ENCODE measurements around the gene USP13.
"Not testable (repeated sequence)": the region's sequence is repeated elsewhere in the genome, so short reads cannot be mapped to it uniquely, and the experiment has no call there.

Gene USP13, protein sequence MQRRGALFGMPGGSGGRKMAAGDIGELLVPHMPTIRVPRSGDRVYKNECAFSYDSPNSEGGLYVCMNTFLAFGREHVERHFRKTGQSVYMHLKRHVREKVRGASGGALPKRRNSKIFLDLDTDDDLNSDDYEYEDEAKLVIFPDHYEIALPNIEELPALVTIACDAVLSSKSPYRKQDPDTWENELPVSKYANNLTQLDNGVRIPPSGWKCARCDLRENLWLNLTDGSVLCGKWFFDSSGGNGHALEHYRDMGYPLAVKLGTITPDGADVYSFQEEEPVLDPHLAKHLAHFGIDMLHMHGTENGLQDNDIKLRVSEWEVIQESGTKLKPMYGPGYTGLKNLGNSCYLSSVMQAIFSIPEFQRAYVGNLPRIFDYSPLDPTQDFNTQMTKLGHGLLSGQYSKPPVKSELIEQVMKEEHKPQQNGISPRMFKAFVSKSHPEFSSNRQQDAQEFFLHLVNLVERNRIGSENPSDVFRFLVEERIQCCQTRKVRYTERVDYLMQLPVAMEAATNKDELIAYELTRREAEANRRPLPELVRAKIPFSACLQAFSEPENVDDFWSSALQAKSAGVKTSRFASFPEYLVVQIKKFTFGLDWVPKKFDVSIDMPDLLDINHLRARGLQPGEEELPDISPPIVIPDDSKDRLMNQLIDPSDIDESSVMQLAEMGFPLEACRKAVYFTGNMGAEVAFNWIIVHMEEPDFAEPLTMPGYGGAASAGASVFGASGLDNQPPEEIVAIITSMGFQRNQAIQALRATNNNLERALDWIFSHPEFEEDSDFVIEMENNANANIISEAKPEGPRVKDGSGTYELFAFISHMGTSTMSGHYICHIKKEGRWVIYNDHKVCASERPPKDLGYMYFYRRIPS

DNA sequence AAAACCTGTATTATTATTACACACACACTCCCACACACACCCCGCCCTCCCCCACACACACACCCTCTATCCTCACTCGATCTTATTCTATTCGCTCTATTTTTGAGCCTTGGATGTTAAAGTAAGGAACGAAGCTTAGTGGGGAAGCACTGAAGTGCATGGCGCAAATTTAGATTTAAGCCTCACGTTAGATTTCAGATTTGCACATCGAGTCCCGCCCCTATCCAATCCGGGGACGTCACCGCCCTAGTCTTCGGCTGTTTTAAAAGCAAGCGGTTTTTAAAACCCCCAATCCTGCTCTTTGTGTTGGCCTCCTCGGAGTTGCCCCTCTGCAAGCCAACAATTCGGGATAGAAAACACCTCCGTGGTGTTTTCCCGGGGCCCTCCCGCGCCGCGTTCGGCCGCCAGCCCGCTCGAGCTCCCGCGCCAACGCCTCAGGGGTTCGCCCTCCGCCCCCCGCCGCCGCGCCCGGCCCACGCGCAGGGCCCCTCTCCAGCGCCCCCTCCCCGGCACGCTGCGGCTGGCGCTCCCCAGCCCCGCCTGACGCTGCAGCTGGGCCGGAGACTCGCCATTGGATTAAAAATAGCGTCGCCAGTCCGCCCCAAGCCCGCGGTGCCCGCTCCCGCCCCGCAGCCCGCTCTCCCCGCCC, at the start of gene USP13:
Gene USP13 (plus strand): TSS at position 594 of the 649 bp plus-strand sequence. CDS start 186 bp downstream, outside the sequence.
- DNase-seq, result peak; percentile 88

DNA sequence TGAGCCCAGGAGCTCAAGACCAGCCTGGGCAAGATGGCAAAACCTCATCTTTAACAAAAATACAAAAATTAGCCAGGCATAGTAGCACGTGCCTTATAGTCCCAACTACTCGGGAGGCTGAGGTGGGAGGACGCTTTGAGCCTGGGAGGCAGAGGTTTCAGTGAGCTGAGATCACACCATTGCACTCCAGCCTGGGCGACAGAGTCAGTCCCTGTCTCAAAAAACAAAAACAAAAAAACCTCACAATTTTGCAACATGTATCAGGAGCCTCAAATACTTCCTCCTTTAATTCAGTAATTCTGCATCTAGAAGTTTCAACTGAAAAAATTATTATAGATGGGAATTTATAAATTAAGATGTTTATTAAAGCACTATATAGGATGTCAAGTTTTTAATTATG, 49.5 kb upstream of the USP13 start:
- no peak for DNase-seq

DNA sequence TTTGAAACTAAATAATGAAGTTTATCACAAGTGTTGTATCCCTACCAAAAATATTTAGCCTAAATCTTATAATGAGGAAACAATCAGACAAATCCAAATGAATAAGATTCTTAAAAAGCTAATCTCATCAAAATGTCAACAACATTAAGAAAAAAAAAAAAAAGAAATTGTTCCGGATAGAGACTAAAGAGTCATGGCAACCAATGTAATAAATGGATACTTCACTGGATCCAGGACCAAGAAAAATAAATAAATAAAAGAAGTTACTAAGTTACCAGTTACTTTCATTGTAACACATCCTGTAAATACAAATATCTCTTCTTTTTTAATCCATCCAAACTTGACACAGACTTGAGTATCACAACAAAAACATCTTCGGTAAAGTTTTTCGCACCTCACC, 49.0 kb upstream of the USP13 start:
- DNase-seq, result no peak

DNA sequence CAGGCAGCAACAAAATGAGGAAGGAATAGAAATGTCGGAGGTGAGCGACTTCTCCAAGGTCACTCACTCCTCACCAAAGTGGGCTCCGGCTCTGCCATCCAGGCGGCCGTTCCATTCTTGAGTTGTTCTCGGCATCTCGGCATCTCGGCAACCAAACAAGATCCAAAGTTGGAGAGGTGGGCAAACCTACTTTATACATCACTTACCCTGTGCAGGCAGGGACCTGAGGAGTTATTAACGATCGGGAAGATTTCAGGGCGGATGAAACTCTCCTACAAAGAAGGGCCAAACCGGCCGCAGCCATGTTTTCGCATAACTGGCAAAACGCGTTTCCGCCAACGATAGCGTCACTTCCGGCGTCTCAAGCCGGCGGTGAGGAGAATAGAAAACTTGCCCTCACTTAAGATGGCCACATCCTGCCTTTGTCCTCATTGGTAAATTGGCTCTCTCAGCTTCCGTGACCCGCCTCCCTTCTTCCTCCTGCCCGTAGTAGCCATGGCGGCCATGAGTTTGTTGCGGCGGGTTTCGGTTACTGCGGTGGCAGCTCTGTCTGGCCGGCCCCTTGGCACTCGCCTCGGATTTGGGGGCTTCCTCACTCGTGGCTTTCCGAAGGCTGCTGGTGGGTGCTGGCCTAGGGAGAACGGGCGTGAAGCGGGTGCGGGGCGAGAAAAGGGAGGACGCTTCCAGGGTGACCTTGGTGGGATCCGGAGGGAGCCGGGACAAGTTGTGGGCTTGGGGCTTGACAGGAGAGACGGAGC, 48.3 kb upstream of the USP13 start, which contains the start of the genes MRPL47 and NDUFB5:
Gene MRPL47 (minus strand): TSS at position 318 of the 758 bp plus-strand sequence. CDS start 14 bp downstream, at position 304.
Gene NDUFB5 (plus strand): TSS at position 474 of the 758 bp plus-strand sequence. CDS start 22 bp downstream, at position 496.
- DNase-seq, result peak; percentile 99

DNA sequence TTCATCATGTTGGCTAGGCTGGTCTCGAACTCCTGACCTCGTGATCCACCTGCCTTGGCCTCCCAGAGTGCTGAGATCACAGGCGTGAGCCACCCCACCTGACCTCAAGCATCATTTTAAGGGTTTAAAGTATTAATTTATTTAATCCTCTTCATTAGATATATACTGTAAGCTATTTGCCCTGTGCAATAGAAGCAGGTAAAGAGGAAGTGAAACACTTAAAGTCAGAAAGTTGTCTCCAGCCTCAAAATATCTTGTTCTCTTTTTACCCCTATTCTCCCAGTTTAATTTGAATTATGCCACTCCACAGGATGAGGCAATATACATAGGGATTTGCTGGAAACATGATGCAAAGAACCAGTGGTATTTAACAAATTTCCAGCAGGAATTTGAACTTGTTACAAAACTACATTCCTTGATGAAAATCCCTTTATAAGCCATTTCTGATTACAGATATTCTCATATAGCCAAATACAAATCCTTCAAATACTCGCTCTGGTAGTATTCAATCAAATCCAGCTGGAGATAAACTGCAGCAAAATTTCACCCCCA, 46.2 kb upstream of the USP13 start:
- no peak for DNase-seq

DNA sequence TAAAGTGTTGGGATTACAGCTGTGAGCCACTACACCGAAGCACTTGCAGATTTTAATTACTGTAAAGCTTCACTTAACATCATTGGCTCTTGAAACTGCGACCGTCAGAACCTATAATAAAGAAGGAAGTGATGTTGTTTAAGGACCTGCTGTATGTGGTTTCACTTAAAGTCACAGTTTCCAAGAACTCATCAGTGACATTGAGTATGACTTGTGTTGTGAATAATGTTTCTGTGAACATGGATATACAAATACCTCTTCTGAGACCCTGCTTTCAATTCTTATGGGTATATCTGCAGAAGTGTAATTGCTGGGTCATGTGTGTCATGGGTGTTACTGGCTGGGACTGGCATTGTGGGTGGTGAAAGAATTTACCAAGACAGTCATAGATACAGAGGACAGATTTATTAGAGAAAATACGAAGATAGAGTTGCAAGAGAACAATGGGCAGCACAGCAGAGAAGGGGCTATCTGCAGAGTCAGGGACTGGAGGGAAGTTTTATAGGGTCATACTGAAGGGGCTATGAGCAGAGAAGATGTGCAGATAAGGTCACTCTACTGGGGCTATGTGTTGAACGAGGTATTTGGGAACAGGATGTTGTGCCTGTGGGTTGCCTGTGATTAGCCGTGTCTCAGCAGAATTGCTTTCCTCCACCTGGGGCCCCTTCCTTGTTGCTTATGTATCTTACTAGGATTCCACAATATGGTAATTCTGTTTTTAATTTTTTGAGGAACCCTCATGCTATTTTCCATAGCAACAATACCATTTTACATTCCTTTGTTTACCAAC, 43.7 kb upstream of the USP13 start:
- DNase-seq, result no peak

DNA sequence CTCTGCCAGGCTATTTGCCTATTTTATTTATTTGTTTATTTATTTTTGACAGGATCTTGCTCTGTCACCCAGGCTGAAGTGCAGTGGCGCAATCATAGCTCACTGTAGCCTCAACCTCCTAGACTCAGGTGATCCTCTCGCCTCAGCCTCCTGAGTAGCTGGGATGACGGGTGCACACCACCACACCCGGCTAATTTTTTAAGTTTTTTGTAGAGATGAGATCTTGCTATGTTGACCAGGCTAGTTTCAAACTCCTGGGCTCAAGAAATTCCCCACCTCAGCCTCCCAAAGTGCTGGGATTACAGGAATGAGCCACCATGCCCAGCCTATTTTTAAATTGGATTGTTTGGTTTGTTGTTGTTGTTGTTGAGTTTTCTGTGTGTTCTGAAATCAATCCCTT, 42.8 kb upstream of the USP13 start:
- DNase-seq, result no peak

DNA sequence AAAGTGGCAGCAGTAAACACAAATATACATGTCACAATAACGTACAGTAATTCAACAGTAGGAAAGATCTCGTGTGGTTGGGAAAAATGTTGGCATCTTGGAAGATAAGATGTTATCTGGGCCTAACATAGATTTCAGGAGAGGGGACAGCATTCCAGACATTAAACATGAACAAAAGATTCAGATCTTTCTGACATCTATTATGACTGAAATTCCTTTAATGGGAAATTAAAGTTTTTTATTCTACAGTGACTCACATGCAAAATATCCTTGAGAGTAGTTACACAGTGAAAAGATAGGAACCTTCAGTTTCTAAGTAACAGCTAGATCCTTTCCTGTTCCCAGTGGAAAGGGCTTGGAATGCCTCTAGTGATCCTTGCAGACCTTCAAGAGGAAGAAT, 39.0 kb upstream of the USP13 start:
- no peak for DNase-seq

DNA sequence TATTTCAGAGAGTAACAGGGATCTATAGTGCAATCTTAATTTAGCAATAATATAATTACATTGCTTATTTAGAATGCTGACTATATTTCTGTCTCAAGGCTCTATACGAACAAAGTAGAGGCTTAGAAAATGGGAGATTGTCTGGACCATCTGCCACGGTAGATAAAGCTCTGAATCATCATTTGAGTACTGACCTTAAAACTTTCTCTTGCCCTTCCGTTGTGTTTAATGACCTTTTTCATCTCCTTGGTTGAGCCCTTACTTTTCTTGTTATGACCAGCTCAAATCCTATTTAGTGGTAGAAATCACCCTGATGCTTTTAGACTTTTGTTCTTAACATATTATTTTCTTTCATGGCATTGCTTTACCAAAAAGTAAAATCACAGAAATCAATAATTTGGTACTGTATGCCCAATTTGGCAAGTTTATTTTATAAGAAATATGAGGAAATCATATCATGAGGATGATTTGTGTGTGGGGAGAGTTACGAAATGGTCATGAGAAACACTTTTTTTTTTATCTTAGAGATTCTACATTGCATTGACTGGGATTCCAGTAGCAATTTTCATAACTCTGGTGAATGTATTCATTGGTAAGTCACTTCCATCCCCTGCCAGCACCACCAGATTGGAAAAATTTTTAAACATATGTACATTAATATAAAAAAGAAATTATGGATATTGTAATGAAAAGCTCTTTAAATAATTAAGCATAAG, 37.2 kb upstream of the USP13 start:
- DNase-seq, result no peak

DNA sequence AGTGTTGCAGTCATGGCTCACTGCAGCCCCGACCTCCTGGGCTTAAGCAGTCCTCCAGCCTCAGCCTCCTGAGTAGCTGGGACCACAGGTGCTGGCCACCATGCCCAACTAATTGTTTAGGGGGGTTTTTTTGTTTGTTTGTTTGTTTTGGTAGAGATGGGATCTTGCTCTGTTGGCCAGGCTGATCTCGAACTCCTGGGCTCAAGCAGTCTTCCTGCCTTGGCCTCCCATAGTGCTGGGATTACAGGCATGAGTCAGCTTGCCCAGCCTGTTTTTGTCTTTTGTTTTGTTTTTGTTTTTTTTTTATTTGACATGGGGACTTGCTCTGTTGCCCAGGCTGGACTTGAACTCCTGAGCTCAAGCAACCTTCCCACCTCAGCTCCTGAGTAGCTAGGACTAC, 30.8 kb upstream of the USP13 start:
- DNase-seq, result no peak

DNA sequence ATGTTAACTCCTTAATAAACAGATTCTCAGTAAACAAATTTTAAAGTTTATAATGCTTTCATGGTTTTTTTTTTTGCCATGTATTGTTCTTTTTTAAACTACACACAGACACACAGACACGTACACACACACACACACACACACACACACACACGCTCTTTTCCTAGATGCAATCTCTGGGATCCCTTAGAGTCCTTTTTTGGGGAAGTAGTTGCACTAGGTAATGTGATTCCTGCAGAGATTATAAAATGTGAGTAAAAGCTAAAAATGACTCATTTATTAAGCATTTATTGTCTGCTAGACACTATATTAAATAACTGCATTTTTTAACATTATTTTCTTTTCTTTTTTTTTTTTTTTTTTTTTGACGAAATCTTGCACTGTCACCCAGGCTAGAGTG, 28.4 kb upstream of the USP13 start:
- no peak for DNase-seq

DNA sequence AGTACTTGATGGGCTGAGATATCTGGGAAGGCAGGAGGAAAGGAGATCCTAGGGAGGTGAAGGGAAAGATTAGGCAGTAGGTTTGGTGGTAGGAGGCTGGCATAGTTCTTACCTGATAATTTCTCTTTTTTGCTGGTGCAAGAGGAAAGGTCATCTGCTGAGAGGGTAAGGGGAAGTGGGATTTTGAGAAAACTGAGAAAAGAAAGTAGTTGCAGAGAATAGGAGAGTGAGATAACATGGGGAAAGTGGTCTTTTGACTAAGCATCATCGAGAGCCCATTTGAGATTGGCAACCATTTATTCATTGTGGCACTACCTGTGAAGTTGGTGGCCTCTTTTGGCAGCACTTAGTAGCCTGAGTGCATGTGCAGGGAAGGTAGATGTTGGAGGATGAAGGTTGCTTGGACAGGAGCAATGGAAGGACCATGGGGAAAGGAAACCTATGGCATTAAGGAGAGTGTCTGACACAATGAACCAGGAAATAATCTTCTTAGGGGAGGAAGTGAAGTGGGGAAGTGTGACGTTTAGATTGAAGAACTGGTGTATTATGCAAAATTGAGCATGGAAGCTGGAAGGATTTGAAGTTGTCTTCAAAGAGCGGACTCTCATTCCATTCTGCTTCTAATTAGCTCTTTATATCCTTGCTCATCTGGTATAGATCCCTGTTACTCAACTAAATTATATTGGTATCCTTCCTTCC, 21.9 kb upstream of the USP13 start:
- DNase-seq, result no peak

DNA sequence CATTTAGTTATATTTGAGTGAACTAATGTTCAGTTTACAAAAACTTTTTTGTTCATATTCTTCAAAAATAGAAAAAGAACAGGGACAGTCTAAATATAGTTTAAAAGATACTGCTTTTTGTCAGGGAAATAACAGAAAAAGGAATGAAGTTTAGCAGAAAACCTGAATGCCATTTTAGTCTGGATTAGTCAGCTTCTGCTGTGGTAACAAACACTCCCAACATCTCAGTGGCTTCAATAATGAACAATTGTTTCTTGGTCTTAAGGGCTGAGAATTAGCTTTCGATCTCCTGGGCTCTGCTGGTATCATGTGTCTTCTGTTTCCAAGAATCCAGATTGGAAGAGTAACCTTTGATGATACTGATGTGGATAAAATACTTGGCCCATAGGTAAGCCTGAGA, 12.4 kb upstream of the USP13 start:
- DNase-seq, result no peak

DNA sequence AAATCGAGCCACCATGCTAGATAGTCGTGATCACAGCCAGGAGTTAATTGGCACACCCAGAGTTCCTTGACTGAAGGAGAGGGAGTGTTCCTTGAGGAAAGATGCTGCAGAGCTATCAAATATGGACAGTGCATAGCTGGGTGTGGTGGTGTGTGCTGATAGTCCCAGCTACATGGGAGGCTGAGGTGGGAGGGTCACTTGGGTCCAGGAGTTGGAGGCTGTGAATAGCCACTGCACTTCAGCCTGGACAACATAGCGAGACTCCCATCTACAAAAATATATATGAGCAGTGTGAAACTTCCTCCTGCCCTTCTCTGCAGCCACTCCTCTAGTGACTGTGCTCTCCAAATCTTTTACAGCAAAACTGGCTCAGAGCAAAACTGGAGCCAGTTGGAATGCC, 10.0 kb upstream of the USP13 start:
- DNase-seq, result no peak

DNA sequence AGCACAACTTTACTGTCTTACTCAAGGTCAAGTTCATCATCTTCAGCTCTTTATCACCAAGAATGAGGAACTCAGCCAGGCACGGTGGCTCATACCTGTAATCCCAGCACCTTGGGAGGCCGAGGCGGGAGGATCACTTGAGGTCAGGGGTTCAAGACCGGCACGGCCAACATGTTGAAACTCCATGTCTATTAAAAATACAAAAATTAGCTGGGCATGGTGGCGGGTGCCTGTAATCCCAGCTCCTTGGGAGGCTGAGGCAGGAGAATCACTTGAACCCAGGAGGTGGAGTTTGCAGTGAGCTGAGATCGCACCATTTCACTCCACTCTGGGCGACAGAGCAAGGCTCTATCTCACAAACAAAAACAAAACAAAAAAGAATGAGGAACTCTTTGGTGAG, 9.0 kb upstream of the USP13 start:
- not testable (repeated sequence) for DNase-seq

DNA sequence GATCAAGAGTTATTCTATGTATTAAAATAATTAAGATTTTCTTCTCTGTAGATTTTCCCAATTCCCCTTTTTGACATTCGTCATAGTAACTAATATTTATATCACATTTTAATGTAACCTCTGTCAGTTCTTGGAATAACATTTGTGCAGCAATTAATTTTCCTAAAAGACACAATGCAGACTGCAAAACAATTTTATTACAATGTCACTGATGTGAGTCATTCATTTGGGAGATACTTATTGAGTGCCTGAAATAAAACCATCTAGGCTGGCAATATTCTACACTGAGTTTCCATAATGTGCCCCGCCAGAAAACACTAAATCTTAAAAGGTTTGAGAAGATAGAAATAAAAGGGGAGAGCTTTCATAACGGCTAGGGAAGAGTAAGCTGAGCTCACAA, 6.7 kb upstream of the USP13 start:
- no peak for DNase-seq

DNA sequence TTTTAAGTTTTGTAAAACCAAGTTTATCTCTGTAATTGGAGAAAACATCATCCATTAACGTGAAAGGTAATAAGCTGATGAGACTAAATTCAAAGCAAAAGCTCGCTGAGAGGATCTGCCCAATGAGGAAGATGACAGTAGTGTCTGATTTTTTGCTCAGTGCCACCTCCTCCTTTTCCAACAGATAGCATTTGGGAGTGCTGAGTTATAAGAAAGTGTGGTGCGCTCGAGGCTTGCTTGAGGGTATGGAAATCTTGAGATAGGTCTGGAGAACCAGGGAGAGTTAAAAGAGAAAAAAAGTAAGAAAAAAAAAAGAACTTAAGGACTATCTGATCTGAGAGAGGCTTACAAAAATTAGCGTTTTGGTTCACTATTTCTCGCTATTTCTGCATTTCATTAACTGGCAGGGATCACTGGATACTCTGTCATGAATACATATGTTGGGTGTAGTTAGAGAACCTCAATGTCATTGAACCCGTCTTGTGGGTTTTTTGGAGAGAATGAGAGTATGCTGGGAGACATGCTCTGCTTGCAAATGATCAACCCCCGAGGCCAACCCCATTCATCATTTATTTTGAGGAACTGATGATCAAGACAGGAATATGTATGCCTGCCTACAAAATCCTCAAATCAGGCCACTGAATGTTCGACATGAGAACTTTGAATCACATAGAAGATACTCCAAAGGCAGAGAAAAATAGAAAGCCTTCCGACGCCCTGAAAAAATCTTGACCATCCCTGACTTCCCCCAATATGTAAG, 973 bp upstream of the USP13 start:
- no peak for DNase-seq

DNA sequence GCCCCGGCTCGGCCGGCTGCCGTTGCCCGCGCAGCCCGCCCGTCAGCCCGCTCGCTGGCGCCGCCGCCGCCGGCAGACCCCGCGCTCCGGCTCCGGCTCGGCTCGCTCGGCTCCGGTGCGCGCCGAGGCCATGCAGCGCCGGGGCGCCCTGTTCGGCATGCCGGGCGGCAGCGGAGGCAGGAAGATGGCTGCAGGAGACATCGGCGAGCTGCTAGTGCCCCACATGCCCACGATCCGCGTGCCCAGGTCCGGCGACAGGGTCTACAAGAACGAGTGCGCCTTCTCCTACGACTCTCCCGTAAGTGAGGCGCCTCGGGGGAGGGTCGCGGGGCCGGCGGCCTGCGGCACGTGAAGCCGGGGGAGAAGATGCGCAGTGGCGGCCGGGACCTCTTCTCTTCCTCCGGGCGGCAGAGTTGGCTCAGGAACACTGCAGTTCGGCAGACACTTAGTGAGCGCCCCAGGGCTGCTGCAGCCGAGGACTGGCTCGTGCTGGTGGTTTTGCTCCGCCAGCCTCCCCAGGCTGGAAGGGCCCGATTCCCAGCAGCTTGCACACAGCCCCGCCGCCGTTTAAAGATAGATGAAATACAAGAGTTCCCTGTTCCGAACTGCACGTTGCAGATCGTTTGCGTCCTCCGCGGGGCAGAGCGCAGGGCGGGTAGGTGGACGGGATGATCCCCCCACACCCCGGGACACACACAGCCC, 407 bp downstream of the USP13 start:
- DNase-seq, result peak; percentile 81

DNA sequence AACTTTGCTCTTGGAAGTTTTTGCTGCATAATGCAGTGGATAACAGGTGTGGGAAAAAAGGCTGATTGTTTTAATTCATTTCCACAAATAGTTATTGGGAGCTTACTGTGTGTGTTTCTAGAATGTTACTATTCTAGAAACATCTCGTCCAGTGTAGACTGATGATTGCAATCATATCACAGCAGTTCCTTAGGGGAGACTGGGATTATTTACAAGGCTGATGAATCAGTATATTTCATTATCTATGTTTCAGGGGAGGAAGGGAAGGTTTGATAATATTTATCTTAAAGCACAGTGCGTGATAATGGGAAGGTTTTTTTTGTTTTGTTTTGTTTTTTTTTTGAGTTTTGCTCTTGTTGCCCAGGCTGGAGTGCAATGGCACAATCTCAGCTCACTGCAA, 2.4 kb downstream of the USP13 start:
- no peak for DNase-seq

All from NCI-H345 (cell line).